Osteoblast (primary cell): ENCODE results near the gene AKT2. TPM values are rescaled to one million over a fixed set of nuclear protein-coding genes. Genes with fewer than 3 reads are reported as not detected.

ENCODE experiments used
- DNase-seq: peaks from one replicate; pipeline ENCODE4 v3.0.0; 2011; ENCODE audit warnings: low spot score, mixed read lengths; ENCODE audit not compliant: insufficient read length; ENCODE audit errors: missing footprints
- H2AFZ ChIP-seq: 2 replicates; pipeline ENCODE4 v1.6.0; 2011; ENCODE audit warnings: mild to moderate bottlenecking, low read length
- H3K27ac ChIP-seq: 2 replicates; pipeline ENCODE4 v1.5.1; 2011; ENCODE audit warnings: mild to moderate bottlenecking, low read depth, low read length, moderate library complexity
- H3K27me3 ChIP-seq: 2 replicates; pipeline ENCODE4 v1.6.0; 2012; ENCODE audit warnings: mild to moderate bottlenecking, control low read depth, inconsistent platforms, low read length, moderate library complexity; ENCODE audit not compliant: insufficient read depth
- H3K36me3 ChIP-seq: 2 replicates; pipeline ENCODE4 v1.5.1; 2011; ENCODE audit warnings: mild to moderate bottlenecking, low read length, control low read depth, moderate library complexity; ENCODE audit not compliant: insufficient read depth
- H3K4me1 ChIP-seq: 2 replicates; pipeline ENCODE4 v1.5.1; 2011; ENCODE audit warnings: mild to moderate bottlenecking, low read length, control low read depth, moderate library complexity; ENCODE audit not compliant: insufficient read depth
- H3K4me2 ChIP-seq: 2 replicates; pipeline ENCODE4 v1.6.0; 2011; ENCODE audit warnings: mild to moderate bottlenecking, low read length; ENCODE audit not compliant: insufficient read depth
- H3K4me3 ChIP-seq: fragments of 200-600 bp; sonication (generic); 3 replicates; pipeline ENCODE4 v1.5.1; 2012; ENCODE audit warnings: mild to moderate bottlenecking, low read length, inconsistent platforms; ENCODE audit not compliant: insufficient read depth
- H3K79me2 ChIP-seq: 2 replicates; pipeline ENCODE4 v1.6.0; 2012; ENCODE audit warnings: mild to moderate bottlenecking, low read length, control low read depth, inconsistent platforms; ENCODE audit not compliant: insufficient read depth
- H3K9me3 ChIP-seq: 2 replicates; pipeline ENCODE4 v1.5.1; 2011; ENCODE audit warnings: low read depth, low read length, control low read depth
- H4K20me1 ChIP-seq: 2 replicates; pipeline ENCODE4 v1.6.0; 2012; ENCODE audit warnings: mild to moderate bottlenecking, low read length, control low read depth; ENCODE audit not compliant: insufficient read depth
- CTCF ChIP-seq: IDR thresholded peaks from 2 replicates; pipeline ENCODE4 v1.5.1; 2011; ENCODE audit warnings: mild to moderate bottlenecking, low read depth, low read length, moderate library complexity; ENCODE audit errors: extremely low read depth
- total RNA-seq: library from RNA; depleted of rRNA; stranded (reverse); fragments of >200 nt; gene quantifications from 2 replicates; pipeline ENCODE4 v1.2.3, GENCODE V29; 2012

Gene AKT2
- total RNA-seq, 1 donor = 115 TPM

- Histone ChIP-seq H3K4me2 (no peak overlapping the region), H3K4me3 (no peak overlapping the region)
These were observed 6.6 kb downstream of the AKT2 start for GRCh38 chr19:40278361-40279035.

GRCh38 chr19:40277356-40278059 lies 7.6 kb downstream of the AKT2 start:
- Histone ChIP-seq H3K27ac (no peak overlapping the region), H3K9me3 (no peaks in the 10 kb centered on the region), H3K4me2 (no peak overlapping the region), H3K4me1 (peaks cover 23% of the 10 kb centered on the region), H3K27me3 (no peaks in the 10 kb centered on the region), H4K20me1 (peaks cover 64% of the 10 kb centered on the region), H3K4me3 (no peak overlapping the region), H3K79me2 (peaks cover 93% of the 10 kb centered on the region), H2AFZ (no peak overlapping the region), H3K36me3 (peaks cover 15% of the 10 kb centered on the region)
- DNase-seq = no peak
- no peak for TF ChIP-seq CTCF

More at GRCh38 chr19:40278361-40279035, 6.6 kb downstream of the AKT2 start:
- peaks cover 12% of the 10 kb centered on the region for H3K36me3 ChIP-seq
- peaks cover 96% of the 10 kb centered on the region for H3K79me2 ChIP-seq
- no peaks in the 10 kb centered on the region for H3K27me3 ChIP-seq
- H3K4me1 ChIP-seq = peaks cover 29% of the 10 kb centered on the region
- H4K20me1 ChIP-seq = peaks cover 71% of the 10 kb centered on the region
- TF ChIP-seq CTCF = no peak
- H2AFZ ChIP-seq = peak overlapping the region; percentile 22
- peak overlapping the region; percentile 51 for H3K27ac ChIP-seq
- DNase-seq = no peak
- no peaks in the 10 kb centered on the region for H3K9me3 ChIP-seq

GRCh38 chr19:40274585-40275544 lies 10.3 kb downstream of the AKT2 start:
- no peak overlapping the region for H2AFZ ChIP-seq
- no peak overlapping the region for H3K4me3 ChIP-seq
- H3K79me2 ChIP-seq = peaks cover 91% of the 10 kb centered on the region
- H3K36me3 ChIP-seq = peaks cover 4% of the 10 kb centered on the region
- H3K4me2 ChIP-seq = no peak overlapping the region
- H4K20me1 ChIP-seq = peaks cover 66% of the 10 kb centered on the region
- peaks cover 16% of the 10 kb centered on the region for H3K4me1 ChIP-seq
- H3K27me3 ChIP-seq = no peaks in the 10 kb centered on the region
- DNase-seq = no peak
- TF ChIP-seq CTCF = no peak
- no peaks in the 10 kb centered on the region for H3K9me3 ChIP-seq
- no peak overlapping the region for H3K27ac ChIP-seq
